Transverse colon (tissue), 3 donors: ENCODE results near the gene TOP2A.
A peak's percentile ranks its signal among the peaks of the same experiment; 100 is the strongest.

Experiments
- POLR2A ChIP-seq: fragments of 450-650 bp; IDR thresholded peaks from one replicate; pipeline ENCODE4 v1.6.1; 2016; ENCODE audit warnings: antibody characterized with exemption, mild to moderate bottlenecking, moderate library complexity
- TF ChIP-seq, protein P1 (sequence below), 5 experiments: fragments of 200-600 bp in 3 of 5; fragments of 450-650 bp in 2 of 5; sonication (generic) in 3 of 5; IDR thresholded peaks; 1 replicate in 2 of 5; 2 replicates in 3 of 5; pipeline ENCODE4 v1.5.1; 2016 to 2017; ENCODE audit warnings: antibody characterized with exemption in 5 of 5, inconsistent platforms in 3 of 5, mild to moderate bottlenecking in 2 of 5, moderate library complexity in 1 of 5

DNA sequence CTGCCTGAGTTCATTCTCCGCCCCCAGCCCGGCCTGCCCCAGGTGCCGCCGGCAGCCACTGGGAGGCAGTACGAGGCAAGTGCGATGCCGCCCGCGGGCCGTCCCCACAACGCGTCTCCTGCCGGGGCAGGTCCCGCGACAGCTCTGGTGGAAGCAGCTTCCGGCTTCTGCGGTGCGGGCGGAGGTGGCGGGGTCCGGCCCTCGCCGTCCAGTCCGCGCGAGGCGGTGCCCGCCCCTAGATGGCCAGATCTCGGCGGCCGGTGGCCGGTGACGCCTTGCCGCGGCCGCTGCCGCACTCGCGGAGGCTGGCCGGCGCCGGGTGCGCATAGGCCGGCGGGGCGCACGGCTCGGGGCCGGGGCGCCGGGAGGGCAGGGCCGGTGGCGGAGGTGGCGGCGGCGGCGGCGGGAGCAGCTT is 55.0 kb downstream of the TOP2A start:
- TF ChIP-seq, protein P1, sequence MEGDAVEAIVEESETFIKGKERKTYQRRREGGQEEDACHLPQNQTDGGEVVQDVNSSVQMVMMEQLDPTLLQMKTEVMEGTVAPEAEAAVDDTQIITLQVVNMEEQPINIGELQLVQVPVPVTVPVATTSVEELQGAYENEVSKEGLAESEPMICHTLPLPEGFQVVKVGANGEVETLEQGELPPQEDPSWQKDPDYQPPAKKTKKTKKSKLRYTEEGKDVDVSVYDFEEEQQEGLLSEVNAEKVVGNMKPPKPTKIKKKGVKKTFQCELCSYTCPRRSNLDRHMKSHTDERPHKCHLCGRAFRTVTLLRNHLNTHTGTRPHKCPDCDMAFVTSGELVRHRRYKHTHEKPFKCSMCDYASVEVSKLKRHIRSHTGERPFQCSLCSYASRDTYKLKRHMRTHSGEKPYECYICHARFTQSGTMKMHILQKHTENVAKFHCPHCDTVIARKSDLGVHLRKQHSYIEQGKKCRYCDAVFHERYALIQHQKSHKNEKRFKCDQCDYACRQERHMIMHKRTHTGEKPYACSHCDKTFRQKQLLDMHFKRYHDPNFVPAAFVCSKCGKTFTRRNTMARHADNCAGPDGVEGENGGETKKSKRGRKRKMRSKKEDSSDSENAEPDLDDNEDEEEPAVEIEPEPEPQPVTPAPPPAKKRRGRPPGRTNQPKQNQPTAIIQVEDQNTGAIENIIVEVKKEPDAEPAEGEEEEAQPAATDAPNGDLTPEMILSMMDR (IDR thresholded peaks at IDR 0.05), result peak; percentile 45 to 80 (median 58)
- TF ChIP-seq POLR2A, result peak; percentile 35
